Motor neuron (in vitro differentiated cells): ENCODE data around the gene KLHL3. TPM values are rescaled to one million over a fixed set of nuclear protein-coding genes. Genes with fewer than 3 reads are reported as not detected.

ENCODE experiments used
- ATAC-seq, 8 experiments: fragments of 200-7000 bp; cut with Tn5 transposase; replicated peaks in 6 of 8; 2 replicates each; pipeline ENCODE4 v1.8.0; 2021; ENCODE audit warnings: mild to moderate bottlenecking in 8 of 8, moderate library complexity in 8 of 8
- H3K27ac ChIP-seq, 2 donors: fragments of 250-450 bp; sonication (Bioruptor Pico); 2 replicates each; pipeline ENCODE4 v1.9.0; 2021; ENCODE audit warnings: antibody characterized with exemption in 2 of 2, mild to moderate bottlenecking in 2 of 2, moderate library complexity in 1 of 2
- H3K4me1 ChIP-seq, 2 donors: fragments of 250-450 bp; sonication (Bioruptor Pico); replicated peaks in 1 of 2; 2 replicates each; pipeline ENCODE4 v1.6.1; 2021; ENCODE audit warnings: antibody characterized with exemption in 2 of 2, mild to moderate bottlenecking in 2 of 2, moderate library complexity in 1 of 2
- H3K4me3 ChIP-seq, 5 donors: fragments of 250-450 bp; sonication (Bioruptor Pico); 2 replicates each; pipeline ENCODE4 v1.9.0; 2021; ENCODE audit warnings: antibody characterized with exemption in 5 of 5, mild to moderate bottlenecking in 5 of 5, moderate library complexity in 4 of 5
- WGBS, 10 experiments: fragments of 450-650 bp; shearing (Covaris generic); methylation state at CpG; one replicate each; pipeline ENCODE4 v1.0.0; 2022; 5-methylcytosine and 5-hydroxymethylcytosine counted together
- in situ Hi-C, 9 experiments: fragments of 400-800 bp; cut with MboI; loops; one replicate each; pipeline ENCODE4 v1.15.0; 2021; ENCODE audit warnings: low sequenced_read_pairs in 9 of 9, low pct_unique_long_range_greater_than_20kb in 2 of 9; ENCODE audit not compliant: unreplicated experiment in 9 of 9
- total RNA-seq, 8 experiments: library from RNA; unstranded; fragments of 300-600 nt; gene quantifications; 2 replicates each; pipeline versions ENCODE4 v1.2.3 to v1.2.4, GENCODE V29; 2022

KLHL3 gene
- total RNA-seq, 8 experiments from 2014 or later, result 2.3 to 7.2 (median 5.0) TPM

DNA sequence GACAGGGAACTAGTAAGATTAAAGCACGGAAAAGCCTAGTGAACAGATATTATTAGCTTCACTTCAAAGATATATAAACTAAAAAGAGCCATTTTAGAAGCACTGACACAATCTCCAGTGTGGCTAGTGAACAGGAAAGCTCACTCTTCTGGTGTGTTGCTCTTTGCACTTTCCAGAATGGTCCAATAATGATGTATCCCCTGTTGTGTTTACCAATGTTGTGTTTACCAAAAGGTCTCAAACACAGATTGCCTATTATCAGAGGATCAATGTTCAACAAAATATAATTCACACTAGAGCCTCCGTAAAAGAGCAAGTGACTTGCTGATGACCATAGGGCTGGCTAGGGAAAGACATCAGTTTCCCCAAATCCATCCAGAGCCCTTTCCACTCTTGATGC, 11.6 kb downstream of the KLHL3 start:
- no peak for ATAC-seq
- Histone ChIP-seq H3K4me1 (no peaks in the 10 kb centered on the region), H3K27ac (no peak overlapping the region), H3K4me3 (no peak overlapping the region)
- in situ Hi-C loops, result no loop called here
- WGBS, 10 experiments, result 49 to 100% (median 88%) methylated on average over 1 to 2 of the region's 2 CpGs; no CpG with 5 or more reads in 1 of the 10 experiments

DNA sequence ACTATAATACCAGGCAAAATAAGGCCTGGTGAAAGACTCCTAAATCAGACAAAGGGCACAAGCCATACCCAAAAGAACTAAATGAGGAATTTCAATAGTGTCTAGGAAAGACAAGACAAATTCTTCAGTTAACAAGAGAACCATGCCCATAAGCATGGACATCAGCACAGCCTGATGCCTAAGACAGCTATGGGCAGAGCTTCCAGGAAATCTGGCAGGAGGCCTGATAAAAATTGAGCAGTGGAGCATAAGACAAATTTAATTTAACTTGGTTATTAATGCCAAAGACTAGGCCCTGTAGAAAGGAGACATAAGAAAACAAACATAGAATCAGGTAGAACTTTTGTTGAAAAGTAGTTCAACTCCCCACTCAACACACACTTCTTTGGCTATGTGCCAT, 17.3 kb downstream of the KLHL3 start:
- no peak overlapping the region for H3K27ac ChIP-seq

GRCh38 chr5:137716337-137716736, 19.6 kb downstream of the KLHL3 start:
- H3K27ac ChIP-seq, result no peak overlapping the region
- H3K4me3 ChIP-seq, result no peak overlapping the region
- H3K4me1 ChIP-seq, result no peaks in the 10 kb centered on the region
- WGBS, 10 experiments, result 20 to 100% (median 91%) methylated on average over 1 to 3 of the region's 3 CpGs
- peak in 3 of 8 experiments; percentile 84 to 99 (median 94) for ATAC-seq
- in situ Hi-C loops, result no loop called here

More for the DNA sequence above, 17.3 kb downstream of the KLHL3 start:
- in situ Hi-C loops, result no loop called here
- no peaks in the 10 kb centered on the region for H3K4me1 ChIP-seq
- no peak overlapping the region for H3K4me3 ChIP-seq
- no peak for ATAC-seq

- in situ Hi-C loops, result no loop called here
- Histone ChIP-seq H3K27ac (no peak overlapping the region), H3K4me3 (no peak overlapping the region), H3K4me1 (no peaks in the 10 kb centered on the region)
- ATAC-seq, result no peak
- 60 to 100% (median 96%) methylated on average over 1 of the region's 1 CpG; no CpG with 5 or more reads in 4 of the 10 experiments for WGBS, 10 experiments
Observed at GRCh38 chr5:137715456-137715855, 20.4 kb downstream of the KLHL3 start.

GRCh38 chr5:137714946-137715345, 20.9 kb downstream of the KLHL3 start:
- H3K4me1 ChIP-seq, result no peaks in the 10 kb centered on the region
- no peak overlapping the region for H3K27ac ChIP-seq
- no peak for ATAC-seq
- H3K4me3 ChIP-seq, result no peak overlapping the region
- in situ Hi-C loops, result no loop called here

GRCh38 chr5:137714494-137714893, 21.4 kb downstream of the KLHL3 start:
- ATAC-seq, result no peak
- WGBS, 10 experiments, result 37 to 100% (median 87%) methylated on average over 2 of the region's 2 CpGs; no CpG with 5 or more reads in 1 of the 10 experiments
- no peaks in the 10 kb centered on the region for H3K4me1 ChIP-seq
- H3K4me3 ChIP-seq, result no peak overlapping the region
- no peak overlapping the region for H3K27ac ChIP-seq
- in situ Hi-C loops, result no loop called here

DNA sequence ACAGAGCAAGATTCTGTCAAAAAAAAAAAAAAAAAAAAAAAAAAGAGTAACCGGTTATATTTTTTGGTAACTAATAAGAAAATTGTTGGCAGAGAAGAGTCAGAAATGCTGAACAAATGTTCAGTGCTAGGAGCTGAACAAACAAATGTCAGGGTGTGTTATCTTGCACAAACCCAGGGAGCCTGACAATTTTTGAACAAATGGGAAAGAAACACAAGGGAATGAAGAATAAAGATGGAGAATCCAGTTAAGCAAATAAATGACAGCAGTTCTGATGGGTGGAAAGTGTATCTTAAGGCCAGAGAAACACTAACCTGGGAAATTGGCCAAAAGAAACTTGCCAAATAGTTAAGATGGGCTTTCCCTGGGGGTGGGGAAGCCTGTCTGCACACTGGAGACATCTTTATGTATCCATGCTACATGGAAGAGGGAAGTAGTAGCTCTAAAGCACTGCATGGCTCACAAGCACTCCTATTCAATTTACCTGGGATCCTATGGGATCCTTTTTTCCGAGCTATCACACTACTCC, 23.7 kb downstream of the KLHL3 start:
- WGBS, 10 experiments, result 15 to 100% (median 97%) methylated on average over 1 to 2 of the region's 2 CpGs

DNA sequence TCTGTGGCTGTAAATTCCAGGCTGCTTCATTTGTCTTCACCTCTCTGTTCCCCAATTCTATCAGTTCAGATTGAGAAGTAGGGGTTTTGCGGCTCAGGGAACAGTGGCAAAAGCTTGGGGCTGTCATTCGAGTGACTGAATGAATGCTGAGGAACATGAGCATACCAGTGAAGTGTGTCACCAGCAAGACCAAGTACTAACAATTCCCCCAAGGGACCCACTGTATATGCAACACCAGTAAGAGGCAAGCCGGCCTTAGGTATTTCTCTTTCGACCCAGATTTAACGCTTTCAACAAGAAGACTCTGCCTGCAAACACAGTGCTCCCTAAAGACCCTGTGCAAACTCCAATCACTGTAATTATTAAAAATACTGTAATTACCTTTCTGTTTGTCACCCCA, 25.8 kb downstream of the KLHL3 start:
- no peaks in the 10 kb centered on the region for H3K4me1 ChIP-seq
- in situ Hi-C loops, result no loop called here
- 80 to 100% (median 91%) methylated on average over 1 to 5 of the region's 5 CpGs; no CpG with 5 or more reads in 2 of the 10 experiments for WGBS, 10 experiments
- ATAC-seq, result no peak
- no peak overlapping the region for H3K27ac ChIP-seq
- H3K4me3 ChIP-seq, result no peak overlapping the region

More for the DNA sequence above, 23.7 kb downstream of the KLHL3 start:
- no peak overlapping the region for H3K4me3 ChIP-seq
- no peak overlapping the region for H3K27ac ChIP-seq
- ATAC-seq, result peak in 1 of 8 experiments; percentile 54
- H3K4me1 ChIP-seq, result no peaks in the 10 kb centered on the region
- in situ Hi-C loops, result no loop called here

DNA sequence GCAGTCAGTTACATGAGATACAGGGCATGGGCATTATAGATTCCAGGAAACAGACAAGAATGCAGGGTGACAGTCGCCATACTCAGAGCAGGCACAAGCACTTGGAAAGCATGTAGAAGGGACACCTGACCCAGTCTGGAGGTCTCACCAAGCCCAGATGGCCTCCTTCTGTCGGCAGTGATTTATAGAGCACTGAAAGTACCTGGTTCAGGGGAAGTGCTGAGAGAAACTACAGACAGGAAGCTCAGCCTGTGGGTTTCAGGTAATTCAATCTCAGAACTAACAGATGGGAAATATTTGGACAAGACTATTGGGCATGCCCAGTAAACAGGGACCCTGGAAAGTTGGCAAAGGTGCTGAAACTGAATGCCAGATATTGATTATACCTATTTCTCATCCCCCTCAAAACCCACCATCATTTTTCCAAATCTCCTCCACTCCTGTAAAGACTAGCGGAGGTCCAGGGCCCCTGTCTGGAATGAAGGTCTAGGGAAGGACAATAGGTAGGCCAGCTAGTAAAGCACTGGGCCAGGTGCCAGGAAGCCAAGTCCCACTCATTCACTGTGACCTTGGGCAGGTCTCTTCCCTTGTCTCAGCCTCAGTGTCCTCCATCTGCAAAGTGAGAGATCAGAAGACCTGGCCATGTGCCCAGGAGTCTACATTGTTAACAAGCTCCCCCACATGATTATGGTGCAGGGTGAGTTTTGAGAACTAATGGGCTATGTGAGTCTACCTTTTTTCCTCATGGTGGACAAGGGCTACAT, 26.9 kb downstream of the KLHL3 start:
- H3K4me1 ChIP-seq, result no peaks in the 10 kb centered on the region
- 50 to 100% (median 92%) methylated on average over 1 to 3 of the region's 3 CpGs; no CpG with 5 or more reads in 2 of the 10 experiments for WGBS, 10 experiments
- in situ Hi-C loops, result no loop called here
- no peak overlapping the region for H3K4me3 ChIP-seq
- ATAC-seq, result no peak
- no peak overlapping the region for H3K27ac ChIP-seq

DNA sequence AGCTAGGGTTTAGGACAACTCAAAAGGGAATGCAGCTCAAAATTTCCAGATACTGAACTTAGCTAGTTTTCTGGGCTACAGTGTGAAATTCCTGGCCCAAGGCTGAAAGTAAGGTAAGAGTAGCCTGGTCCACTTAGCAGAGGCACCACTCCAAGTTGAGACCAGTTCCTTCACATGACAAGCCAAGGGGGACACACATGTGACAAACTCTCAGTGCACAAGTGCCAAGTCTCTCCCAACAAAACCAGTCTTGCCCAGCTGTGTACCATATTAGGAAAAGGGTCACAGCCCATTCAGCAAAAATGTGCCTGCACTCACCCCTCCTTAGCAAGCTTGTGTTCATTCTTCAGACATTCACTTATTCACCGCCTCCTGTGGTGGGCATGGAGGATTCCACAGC, 27.8 kb downstream of the KLHL3 start:
- no peak for ATAC-seq
- no peak overlapping the region for H3K27ac ChIP-seq
- no CpG with 5 or more reads among the region's 1 CpG for WGBS, 10 experiments
- in situ Hi-C loops, result no loop called here
- no peak overlapping the region for H3K4me3 ChIP-seq
- H3K4me1 ChIP-seq, result no peaks in the 10 kb centered on the region

DNA sequence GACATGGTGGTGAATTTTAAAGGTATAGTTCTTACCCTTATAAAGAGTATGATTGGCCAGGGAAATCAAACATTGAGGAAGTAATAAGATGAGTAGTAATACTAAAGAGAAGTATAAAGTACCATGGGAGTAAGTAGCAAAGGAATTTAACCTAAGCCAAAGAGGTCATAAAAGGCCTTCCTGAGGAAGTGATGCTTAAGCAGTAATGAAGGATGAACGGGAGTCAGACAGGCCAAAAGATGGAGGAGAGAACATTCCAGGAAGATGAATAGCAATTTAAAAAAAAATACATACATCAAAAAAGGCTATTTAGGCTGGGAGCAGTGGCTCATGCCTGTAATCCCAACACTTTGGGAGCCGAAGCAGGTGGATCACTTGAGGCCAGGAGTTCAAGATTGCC, 29.0 kb downstream of the KLHL3 start:
- 0 to 100% (median 84%) methylated on average over 1 to 2 of the region's 2 CpGs for WGBS, 10 experiments
- Histone ChIP-seq H3K4me1 (no peaks in the 10 kb centered on the region), H3K27ac (no peak overlapping the region), H3K4me3 (no peak overlapping the region)
- in situ Hi-C loops, result no loop called here
- ATAC-seq, result no peak

GRCh38 chr5:137705106-137705505, 30.8 kb downstream of the KLHL3 start:
- ATAC-seq, result peak in 1 of 8 experiments; percentile 29
- H3K27ac ChIP-seq, result no peak overlapping the region
- H3K4me3 ChIP-seq, result no peak overlapping the region
- in situ Hi-C loops, result no loop called here
- no peaks in the 10 kb centered on the region for H3K4me1 ChIP-seq

GRCh38 chr5:137703565-137703964, 32.3 kb downstream of the KLHL3 start:
- no peaks in the 10 kb centered on the region for H3K4me1 ChIP-seq
- H3K27ac ChIP-seq, result no peak overlapping the region
- 67 to 100% (median 90%) methylated on average over 1 to 5 of the region's 5 CpGs; no CpG with 5 or more reads in 1 of the 10 experiments for WGBS, 10 experiments
- in situ Hi-C loops, result no loop called here
- no peak overlapping the region for H3K4me3 ChIP-seq
- ATAC-seq, result no peak

- ATAC-seq, result no peak
- Histone ChIP-seq H3K4me1 (no peaks in the 10 kb centered on the region), H3K27ac (no peak overlapping the region), H3K4me3 (no peak overlapping the region)
- WGBS, 10 experiments, result 46 to 100% (median 77%) methylated on average over 1 to 3 of the region's 3 CpGs; no CpG with 5 or more reads in 1 of the 10 experiments
- in situ Hi-C loops, result no loop called here
Observed at GRCh38 chr5:137700282-137700680, 35.6 kb downstream of the KLHL3 start.
